Limb (tissue), 2 donors: ENCODE data around the gene RFT1.
"Not testable (repeated sequence)": the region's sequence is repeated elsewhere in the genome, so short reads cannot be mapped to it uniquely, and the experiment has no call there.

Experiments used
- DNase-seq, 2 donors: peaks; one replicate each; pipeline ENCODE4 v3.0.0-alpha.2; 2016; ENCODE audit errors: extremely low spot score in 2 of 2

Gene RFT1

GRCh38 chr3:53163444-53164387 is 33.5 kb upstream of the RFT1 start:
- DNase-seq, result no peak

GRCh38 chr3:53162672-53163443 is 32.6 kb upstream of the RFT1 start:
- no peak for DNase-seq

- peak in 1 of 2 donors; percentile 57 for DNase-seq
These were observed 31.8 kb upstream of the RFT1 start for GRCh38 chr3:53161820-53162671.

GRCh38 chr3:53161450-53161819 is 31.2 kb upstream of the RFT1 start:
- peak in 1 of 2 donors; percentile 48 for DNase-seq

- peak; percentile 53 to 75 for DNase-seq
These were observed 30.6 kb upstream of the RFT1 start, which contains the start of gene PRKCD for GRCh38 chr3:53160660-53161449. Gene PRKCD, plus strand, starts transcription at chr3:53161209. Its CDS starts 17,214 bp downstream, at chr3:53178423.

- DNase-seq, result no peak
These were observed 29.9 kb upstream of the RFT1 start for GRCh38 chr3:53160061-53160659.

GRCh38 chr3:53159156-53160060 is 29.2 kb upstream of the RFT1 start:
- no peak for DNase-seq

GRCh38 chr3:53158765-53159155 is 28.5 kb upstream of the RFT1 start:
- DNase-seq, result no peak

- no peak for DNase-seq
These were observed 27.8 kb upstream of the RFT1 start for GRCh38 chr3:53157974-53158580.

- peak in 1 of 2 donors; percentile 64 for DNase-seq
These were observed 26.2 kb upstream of the RFT1 start for GRCh38 chr3:53156368-53156834.

- no peak for DNase-seq
These were observed 25.5 kb upstream of the RFT1 start for GRCh38 chr3:53155760-53156159.

GRCh38 chr3:53154881-53155285 is 24.6 kb upstream of the RFT1 start:
- DNase-seq, result no peak

- no peak for DNase-seq
These were observed 23.7 kb upstream of the RFT1 start for GRCh38 chr3:53153980-53154379.

GRCh38 chr3:53153264-53153823 is 23.1 kb upstream of the RFT1 start:
- no peak for DNase-seq

GRCh38 chr3:53151870-53152660 is 21.8 kb upstream of the RFT1 start:
- DNase-seq, result no peak

- DNase-seq, result no peak
These were observed 21.2 kb upstream of the RFT1 start for GRCh38 chr3:53151465-53151864.

- DNase-seq, result not testable (repeated sequence)
These were observed 20.8 kb upstream of the RFT1 start for GRCh38 chr3:53151086-53151438.
